ENCODE measurements around the gene PTH1R. TPM values are rescaled to one million over a fixed set of nuclear protein-coding genes. Genes with fewer than 3 reads are reported as not detected.

Gene PTH1R
- total RNA-seq (2014; rRNA removed; shearing (Covaris generic)), result not detected in 2 replicates

DNA sequence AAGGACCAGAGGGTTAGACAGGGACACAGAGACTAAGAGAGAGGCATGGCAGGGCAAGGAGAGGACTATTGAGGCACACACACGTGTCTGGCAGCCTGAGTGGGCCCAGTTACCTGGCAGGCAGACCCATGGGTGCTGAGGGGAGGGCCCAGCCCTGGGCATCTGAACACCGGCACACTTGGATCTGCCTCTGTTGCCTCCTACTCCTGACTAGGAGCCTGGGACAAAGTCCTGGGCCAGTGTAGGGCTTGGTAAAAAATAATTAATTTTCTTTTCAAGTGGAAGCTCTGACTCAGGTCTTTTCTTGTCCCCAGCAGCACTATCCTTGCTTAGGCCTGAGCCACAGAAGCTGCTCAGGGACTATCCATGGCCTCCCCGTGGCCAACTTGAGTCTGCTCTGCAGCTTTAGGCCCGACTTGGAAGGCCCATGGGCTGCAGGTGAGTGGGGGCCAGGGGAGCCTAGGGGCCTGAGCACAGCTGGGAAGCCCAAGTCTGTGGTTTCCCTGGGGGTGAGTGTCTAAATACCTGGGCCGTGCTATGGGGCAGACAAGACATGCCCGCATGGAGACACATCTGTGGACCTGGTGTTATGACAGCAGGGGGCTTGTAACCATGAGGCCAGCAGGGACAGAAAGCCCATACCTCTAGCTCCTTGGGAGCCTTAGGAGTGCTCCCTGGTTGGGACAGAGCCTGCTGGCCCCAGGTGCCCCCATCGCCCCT, at the start of gene PTH1R:
PTH1R (plus strand) TSS at position 316 of the 720 bp plus-strand sequence. CDS start 5,839 bp downstream, outside the sequence.
- no peak for DNase-seq (ENCODE audit: low spot score)

DNA sequence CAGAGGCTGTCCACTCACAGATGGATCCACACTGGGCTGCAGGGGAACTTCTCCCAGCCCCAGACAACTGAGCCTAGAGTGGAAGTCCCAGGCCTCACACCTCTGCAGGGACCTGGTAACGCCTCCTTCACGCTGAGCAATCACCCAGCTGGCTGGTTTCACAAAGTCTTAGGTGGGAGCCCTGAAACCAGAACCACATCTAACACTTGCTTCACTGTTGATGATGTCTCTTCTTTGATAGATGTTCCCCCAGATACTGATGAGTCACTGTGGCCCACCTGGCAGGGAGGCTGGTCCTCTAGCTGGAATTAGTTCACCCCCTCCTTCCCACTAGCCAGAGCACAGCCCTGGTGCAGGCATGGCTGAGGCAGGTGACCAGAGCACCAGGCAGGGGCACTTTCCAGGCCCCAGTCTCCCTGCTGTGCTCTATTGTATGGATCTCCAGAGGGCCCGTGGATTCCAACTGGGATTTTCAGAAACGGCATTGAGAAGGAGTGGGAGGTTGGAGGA, 47.8 kb upstream of the PTH1R start:
- DNase-seq (ENCODE audit: low spot score), result no peak

DNA sequence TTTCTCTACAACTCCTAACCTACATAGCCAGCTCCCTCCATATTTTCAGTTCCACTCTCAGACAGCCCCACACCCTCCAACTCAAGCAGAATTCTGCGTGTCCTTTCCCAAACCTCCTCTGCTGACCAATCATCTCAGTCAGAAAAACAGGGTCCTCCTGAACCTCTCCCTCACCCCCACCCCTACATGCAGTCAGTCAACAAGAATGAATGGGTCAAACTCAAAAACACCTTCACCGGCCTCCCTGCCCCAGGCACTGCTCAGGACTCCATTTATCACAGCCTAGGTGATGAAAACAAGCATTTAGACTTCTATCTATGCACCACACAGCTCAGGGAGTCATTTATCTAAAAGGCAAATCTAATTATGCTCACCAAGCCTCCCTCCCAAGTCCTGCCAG, 46.7 kb upstream of the PTH1R start:
- DNase-seq (ENCODE audit: low spot score), result no peak

DNA sequence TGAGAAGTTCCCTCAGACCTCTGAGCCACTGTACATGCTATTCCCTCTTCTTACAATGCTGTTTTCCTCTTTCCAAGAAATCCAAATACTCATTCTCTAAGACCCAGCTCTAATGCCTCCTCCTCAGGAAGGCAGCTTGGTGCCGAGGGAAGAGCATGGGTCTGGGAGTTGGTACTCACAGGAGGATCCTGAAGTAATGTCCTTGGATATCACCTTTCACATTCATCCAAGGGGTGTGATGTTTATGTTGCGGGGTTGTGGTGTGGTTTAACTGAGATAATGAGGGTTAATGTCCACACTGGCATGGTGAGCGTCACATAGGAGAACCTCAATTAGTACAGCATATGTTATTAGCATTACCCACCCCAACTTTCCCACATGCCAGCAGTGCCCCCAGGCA, 46.2 kb upstream of the PTH1R start:
- DNase-seq (ENCODE audit: low spot score), result no peak

DNA sequence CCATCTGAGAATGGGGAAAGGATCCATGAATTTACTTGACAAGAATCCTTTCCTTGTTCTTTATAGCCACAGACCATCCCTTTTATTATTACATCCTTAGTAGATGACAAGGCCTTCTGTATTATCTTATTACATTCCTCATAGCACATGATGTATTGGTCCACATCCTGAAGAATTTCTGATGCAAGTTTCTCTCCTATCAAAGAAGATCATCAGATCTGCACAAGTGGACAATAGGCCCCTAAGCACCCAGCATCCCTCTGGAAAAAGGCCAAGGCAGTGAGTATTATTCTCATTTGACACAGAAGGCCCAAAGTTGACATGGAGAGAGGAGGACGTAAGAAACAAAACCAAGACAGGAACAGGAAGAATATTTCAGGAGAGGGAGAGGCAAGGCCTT, 45.7 kb upstream of the PTH1R start:
- DNase-seq (ENCODE audit: low spot score), result no peak

DNA sequence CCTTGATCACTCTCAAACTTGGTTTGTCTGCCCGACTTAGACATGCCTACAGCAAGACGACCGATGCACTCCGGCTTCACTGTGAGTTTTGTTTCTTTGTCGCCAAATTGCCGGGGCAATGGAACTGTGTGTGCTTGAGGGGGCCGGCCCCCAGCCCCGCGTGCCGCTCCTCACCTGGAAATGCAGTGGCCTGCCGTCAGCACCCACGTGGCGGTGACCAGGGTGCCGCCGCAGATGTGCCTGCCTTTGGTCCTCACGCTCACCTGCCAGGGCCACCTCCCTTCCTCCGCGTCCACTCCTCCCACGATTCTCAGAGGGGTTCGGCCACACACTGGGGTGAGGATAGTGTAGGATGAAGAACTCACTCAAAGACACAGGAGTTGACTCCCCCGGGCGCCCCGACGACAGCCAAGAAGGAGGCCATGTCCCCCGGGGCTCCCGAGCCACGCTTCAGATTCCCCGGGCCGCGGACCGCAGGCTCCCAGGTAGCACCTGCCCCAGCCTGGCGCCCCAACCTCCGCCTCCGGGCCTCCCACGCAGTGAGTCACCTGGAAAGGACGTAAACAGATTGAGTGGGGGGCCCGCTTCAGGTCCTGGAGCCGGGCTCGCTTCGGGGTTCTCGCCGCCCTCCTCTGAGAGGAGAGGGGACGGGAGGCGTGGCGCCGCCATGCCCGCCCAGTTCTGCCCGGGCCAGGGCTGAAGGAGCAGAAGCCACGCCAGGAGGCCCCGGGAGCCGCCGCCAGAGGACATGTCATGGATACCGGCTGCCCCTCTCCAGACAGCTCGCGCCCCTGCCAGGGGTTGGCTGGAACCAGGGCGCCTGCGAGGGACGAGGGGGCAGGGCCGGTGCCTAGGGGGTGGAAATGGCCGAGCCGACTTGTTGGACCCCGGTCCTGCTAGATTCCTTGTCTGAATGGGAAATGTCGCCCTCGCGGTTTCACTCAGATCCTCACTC, 43.9 kb upstream of the PTH1R start:
- no peak for DNase-seq (ENCODE audit: low spot score)

DNA sequence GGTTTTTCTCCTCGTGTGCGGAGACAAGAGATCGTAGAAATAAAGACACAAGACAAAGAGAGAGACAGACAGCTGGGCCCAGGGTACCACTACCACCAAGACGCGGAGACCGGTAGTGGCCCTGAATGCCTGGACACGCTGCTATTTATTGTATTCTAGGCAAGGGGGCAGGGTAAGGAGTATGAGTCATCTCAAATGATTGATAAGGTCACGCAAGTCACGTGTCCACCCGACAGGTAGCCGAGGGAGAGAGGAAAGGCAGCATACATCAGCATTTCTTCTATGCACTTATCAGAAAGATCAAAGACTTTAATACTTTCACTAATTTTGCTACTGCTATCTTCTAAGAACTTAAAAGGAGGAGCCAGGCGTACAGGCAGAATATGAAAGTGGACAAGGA, 42.5 kb upstream of the PTH1R start:
- peak; percentile 7 for DNase-seq (ENCODE audit: low spot score)

DNA sequence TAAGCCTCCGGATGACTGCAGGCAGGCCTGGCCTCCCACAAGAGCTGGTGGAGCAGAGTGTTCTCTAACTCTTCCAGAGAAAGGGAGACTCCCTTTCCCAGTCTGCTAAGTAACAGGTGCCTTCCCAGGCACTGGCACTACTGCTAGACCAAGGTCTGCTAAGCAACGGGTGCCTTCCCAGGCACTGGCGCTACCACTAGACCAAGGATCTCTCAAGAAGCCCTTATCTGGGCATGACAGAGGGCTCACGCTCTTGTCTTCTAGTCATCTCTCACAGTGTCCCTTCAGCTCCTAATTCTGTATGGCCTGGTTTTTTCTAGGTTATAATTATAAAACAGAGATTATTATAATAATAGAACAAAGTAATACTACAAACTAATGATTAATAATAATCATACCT, 42.0 kb upstream of the PTH1R start:
- no peak for DNase-seq (ENCODE audit: low spot score)

DNA sequence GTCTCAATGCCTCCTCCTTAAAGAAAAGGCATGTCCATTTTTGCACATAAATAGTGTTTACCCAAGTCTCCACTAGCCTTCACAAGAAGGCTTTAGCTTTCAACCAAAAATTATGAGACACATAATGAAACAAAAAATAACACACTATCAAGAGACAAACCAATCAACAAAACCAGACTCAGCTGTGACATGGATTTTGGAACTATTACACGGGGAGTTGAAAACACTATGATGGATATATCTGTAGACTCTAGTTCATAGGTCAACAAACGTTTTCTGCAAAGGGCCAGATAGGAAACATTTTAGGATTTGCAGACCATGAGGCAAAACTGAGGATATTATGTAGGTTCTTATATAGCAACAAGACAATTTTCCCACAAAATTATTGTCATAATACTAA, 39.2 kb upstream of the PTH1R start:
- DNase-seq (ENCODE audit: low spot score), result no peak

DNA sequence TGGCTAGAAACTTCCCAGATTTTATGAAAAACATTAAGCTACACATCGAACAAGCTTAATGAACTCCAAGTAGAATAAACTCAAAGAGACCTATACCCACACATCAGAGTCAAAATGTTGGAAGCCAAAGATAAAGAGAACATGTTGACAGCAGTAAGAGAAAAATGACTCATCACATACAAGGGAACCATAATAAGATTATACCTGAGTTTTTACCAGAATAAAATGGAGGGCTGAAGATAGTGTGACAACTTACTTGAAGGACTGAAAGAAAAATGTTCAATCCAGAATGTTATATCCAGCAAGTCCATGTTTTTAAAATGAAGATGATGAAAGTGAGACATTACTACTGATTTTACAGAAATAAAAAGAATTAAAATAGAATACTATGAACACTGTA, 37.0 kb upstream of the PTH1R start:
- DNase-seq (ENCODE audit: low spot score), result no peak

DNA sequence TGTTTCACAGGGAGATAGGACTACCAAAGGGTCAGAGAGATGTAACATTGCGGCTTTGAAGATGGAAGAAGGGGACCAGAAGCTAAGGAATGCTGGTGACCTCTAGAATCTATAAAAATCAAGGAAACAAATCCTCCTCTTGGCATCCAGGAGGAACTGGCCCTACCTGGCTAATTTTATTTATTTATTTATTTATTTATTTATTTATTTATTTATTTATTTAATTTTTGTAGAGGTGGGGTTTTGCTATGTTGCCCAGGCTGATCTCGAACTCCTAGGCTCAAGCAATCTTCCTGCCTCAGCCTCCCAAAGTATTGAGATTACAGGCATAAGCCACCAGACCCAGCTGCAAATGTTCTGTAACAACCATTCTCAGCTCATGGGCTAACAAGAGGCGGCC, 34.0 kb upstream of the PTH1R start:
- no peak for DNase-seq (ENCODE audit: low spot score)

DNA sequence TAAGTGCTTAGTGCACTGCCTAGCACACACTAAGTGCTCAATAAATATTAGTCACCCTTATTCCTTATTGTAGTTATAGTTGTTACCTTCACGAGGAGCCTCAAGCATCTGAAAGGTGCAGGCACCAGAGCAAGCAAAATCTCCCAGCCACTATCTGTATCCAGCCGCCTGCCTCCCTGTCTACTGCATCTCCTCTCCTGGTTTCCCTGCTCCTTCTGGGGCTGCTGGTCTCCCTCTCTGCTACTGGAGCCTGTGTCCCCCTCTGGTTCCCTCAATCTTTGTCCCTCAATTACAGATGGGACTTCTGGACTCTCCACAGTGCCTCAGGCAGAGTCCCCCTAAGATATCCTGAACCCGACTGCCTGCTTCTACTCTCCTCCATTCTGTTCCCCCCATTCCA, 33.1 kb upstream of the PTH1R start:
- no peak for DNase-seq (ENCODE audit: low spot score)

DNA sequence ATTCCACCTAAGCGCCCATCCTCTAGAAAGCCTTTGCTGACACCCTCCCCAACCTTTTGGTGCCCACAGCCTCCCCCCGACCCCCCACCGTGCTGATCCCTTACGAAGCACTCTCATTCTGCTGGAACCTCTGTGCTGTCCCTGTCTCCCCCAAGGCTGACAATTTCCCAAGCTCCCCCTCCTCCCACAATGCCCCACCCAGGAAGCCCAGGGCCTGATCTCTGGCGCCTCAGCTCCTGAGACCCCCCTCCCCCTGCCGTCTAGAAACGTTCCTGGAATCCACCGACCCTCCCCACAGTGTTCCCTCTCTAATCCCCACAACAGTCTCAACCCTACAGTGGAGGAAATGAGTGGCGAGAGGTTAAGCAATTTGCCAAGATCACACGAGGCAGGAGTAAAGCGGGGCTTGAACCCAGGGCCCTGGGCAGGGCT, 32.6 kb upstream of the PTH1R start:
- no peak for DNase-seq (ENCODE audit: low spot score)

DNA sequence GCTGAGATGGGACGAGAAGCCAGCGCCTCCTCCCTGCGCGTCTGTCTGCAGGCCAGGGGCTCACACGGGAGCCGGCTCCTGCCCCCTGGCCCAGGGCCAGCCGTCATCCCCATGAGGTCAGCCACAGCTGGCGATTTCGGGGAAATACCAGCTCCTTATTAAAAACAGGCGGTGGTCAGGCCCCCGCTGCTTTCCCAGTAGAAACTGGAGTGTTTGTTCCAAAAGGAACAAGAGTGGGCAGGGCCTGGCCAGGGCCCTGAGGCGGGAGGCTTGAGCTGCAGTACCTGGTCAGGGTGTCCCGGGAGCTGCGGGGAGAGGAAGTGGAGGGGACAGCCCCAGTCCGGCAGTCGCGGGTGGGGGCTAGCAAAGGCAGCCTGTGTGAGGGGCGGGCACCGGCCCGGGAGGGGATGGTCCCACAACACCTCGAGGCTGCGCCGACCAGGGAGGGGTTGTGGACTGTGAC, 32.1 kb upstream of the PTH1R start:
- peak; percentile 22 for DNase-seq (ENCODE audit: low spot score)

DNA sequence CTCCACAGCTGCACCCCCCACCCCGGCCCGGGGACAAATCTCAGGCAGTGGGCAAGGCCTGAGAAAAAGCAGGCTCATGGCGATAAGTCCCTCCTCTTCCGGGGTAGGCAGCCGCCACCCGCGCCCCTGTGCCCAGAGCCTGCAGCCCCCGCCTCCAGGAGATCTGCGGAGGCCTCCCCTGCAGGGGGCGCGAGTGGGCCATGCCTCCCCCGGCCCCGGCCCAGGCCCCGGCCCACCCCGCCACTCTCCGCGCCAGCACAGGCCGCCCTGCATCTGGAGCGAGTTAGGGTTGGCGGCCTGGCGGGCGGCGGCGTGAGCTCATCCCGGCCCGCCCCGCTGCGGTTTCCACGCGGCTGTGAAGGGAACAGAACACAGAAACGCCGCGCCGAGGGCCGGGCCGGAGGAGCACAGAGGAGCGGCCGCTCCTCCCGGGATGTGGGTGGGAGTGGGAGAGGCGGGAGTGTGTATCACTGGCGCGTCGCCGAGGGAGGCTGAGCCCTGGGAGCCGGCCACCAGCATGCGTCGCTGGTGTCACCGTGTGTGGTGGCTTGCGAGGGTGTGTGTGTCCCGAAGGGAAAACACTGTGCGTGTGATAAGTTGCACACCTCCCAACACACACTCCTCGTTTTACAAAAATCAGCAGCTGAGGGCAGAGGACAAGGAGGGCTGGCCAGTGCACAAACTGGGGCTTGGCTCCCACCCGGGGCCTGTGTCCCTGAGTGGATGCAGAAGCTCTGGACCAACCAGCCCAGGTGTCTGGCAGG, 31.5 kb upstream of the PTH1R start:
- peak; percentile 23 for DNase-seq (ENCODE audit: low spot score)

DNA sequence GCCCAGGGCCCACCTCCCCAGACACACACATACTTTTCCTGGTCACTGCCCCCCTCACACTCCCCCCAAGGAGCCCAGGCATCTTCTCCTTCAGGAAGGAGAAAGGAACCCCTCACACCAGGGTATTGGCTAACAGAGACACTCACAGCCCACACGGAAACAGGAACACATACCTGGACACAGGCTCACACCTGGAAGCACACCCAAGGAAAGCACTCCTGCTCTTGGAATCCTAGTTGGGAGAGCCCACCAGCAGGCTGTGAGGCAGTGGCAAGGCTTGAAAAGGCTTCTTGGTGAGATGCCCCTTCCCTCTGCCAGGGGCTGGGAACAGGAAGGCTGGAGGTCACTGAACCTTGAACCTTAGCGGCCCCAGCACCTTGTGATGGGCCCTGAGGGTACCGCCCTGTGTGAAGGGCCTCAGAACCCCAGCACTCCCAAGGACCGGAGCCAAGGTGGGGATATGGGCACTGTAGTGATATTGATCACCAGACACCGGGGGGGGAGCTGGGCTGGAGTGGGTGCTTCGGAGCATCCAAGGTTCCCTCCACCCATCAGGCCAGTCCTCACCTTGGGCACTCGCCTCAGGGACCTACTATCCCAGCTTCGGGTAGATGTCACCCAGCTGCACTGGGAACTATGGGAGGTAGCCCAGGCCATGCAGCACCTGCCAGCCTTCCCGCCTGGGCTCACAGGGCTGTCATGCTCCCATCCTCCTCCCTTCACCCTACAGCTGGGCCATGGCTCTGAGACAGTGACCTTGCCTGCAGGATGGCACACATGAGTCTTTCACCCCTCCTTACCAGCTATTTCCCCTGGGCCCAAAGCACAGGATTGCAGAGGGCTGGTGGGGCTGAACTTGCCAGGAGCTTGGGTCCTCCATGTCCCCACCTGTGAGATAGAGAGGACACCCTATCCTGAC, 30.6 kb upstream of the PTH1R start:
- DNase-seq (ENCODE audit: low spot score), result no peak

DNA sequence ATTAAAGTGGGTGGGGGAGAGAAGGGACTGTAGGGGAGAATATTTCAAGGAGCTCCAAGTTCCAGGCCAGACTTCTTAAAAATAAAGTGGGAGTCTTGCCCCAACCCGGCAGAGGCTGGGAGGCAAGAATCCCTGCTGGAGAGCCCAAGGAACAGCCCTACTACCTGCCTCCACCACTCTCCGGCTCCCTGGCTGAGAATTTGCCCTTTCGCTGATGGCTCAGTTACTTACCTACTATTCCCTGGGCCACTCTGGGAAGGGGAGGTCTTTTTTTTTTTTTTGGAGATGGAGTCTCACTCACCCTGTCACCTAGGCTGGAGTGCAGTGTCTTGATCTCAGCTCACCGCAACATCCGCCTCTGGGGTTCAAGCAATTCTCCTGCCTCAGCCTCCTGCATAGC, 29.8 kb upstream of the PTH1R start:
- DNase-seq (ENCODE audit: low spot score), result no peak

DNA sequence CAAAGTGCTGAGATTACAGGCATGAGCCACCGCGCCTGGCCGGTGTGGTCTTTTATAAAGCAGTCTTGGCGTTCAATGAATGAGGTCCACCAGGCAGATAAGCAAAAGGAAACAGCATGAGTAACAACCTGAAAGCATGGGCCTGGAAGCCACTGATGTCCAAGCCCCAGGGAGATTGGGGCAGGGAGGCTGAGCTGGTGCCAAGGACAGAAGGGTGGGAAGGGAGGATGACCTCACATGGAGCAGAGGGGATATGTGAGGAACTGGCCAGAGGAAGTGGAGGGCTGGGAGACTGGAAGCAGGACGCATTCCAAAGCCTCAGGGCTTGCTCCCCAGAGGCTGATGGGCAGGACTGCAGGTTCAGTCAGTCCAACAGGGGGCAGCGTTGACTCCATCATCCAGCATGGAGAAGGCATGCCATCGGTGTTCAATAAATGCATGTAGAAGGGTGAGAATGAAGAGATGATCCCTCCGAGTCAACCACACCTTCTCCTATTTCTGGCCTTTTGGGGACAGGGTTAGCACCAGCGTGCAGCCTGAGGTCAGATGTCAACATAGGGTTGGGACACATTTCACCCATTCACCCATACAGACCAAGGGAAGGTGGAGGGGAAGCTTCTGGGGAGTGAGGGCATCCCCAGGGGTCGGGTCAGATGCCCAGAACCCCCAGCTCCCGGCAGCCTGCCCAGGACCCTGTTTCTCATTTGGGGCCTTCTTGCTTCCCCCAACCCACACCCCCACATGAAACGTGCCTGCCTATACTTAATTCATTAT, 29.1 kb upstream of the PTH1R start:
- DNase-seq (ENCODE audit: low spot score), result peak; percentile 8

DNA sequence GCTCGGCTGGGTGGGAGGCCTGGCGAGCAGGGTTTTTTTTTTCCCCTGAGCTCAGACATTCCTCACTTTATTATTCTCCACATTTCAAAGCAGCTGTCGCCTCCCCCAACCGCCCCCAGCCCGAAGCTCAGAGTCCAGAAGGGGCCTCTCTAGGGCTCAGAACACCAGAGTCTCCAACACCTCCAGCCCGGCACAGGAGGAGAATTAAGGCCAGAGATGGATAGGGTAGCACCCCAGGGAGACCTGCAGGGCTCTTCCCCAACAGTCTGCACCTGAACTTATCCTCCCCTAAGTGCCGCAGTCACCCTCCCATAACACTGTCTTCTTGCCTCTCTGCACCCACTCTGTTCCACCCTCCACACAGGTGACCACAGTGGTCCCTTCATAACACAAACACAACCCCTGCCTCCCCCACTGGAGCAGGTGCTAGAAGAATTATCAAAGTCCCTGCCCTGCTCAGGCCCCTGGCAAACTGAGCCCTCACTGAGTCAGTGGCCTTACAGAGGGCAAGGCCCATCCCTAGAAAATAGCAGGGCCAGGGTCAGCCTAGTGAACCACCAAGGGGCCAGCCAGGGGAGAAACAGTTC, 28.4 kb upstream of the PTH1R start:
- DNase-seq (ENCODE audit: low spot score), result no peak
